Measurements from ENCODE around the gene ZBTB20. TPM values are rescaled to one million over a fixed set of nuclear protein-coding genes. Genes with fewer than 3 reads are reported as not detected.

Gene ZBTB20
- total and polyA plus RNA-seq, 10 of the 15 experiments (the other 5 are each of a cell fraction or from before 2014, with no cell fraction given): 0.20 to 5.5 (median 2.2) TPM

- RAD21 ChIA-PET (ENCODE audit: unreplicated experiment): interaction anchor here (0.7 to 1.5 kb wide), 7 partner anchors 35 to 693 kb away, joined by 3 to 5 read pairs (median 4); no protein-coding TSS in a partner anchor
- in situ Hi-C loops (cut with MboI): loop anchor here (5.0 to 10.0 kb wide), 2 partner anchors 70 to 602 kb away; no protein-coding TSS in a partner anchor
- Histone ChIP-seq H3K27ac (ENCODE audit: control insufficient read depth, insufficient read depth) (no peak overlapping the region), H3K79me2 (ENCODE audit: control insufficient read depth, insufficient read depth, low read length) (no peaks in the 10 kb centered on the region), H2AFZ (ENCODE audit: control insufficient read depth, low read depth, low read length) (no peak overlapping the region), H3K4me3 (no peak overlapping the region), H3K9me3 (replicated peaks; ENCODE audit: control insufficient read depth, insufficient read depth, low read length) (no peaks in the 10 kb centered on the region), H3K4me1 (ENCODE audit: control insufficient read depth, insufficient read depth, low read length) (no peaks in the 10 kb centered on the region), H4K20me1 (ENCODE audit: control insufficient read depth, insufficient read depth) (no peaks in the 10 kb centered on the region), H3K27me3 (replicated peaks in 1 of 2; ENCODE audit: control insufficient read depth in 2 of 2, insufficient read depth in 2 of 2, low read length in 1 of 2) (no peaks in the 10 kb centered on the region), H3K4me2 (ENCODE audit: control insufficient read depth, insufficient read depth) (no peak overlapping the region), H3K36me3 (ENCODE audit: control insufficient read depth in 2 of 2, insufficient read depth in 2 of 2, low read length in 1 of 2) (no peaks in the 10 kb centered on the region), H3K9ac (ENCODE audit: control insufficient read depth, insufficient read depth, low read length) (no peak overlapping the region)
- no peak for TF ChIP-seq YBX1 (IDR thresholded peaks at IDR 0.05)
- TF ChIP-seq ZNF384 (IDR thresholded peaks at IDR 0.05; ENCODE audit: borderline replicate concordance, low read depth, low read length): 0 out of 2 replicates have a peak, but pooled peaks have one; percentile 17
- TF ChIP-seq SMC3 (IDR thresholded peaks at IDR 0.05; ENCODE audit: borderline replicate concordance, low read length): peak; percentile 93
- TF ChIP-seq RAD21 (IDR thresholded peaks at IDR 0.05; ENCODE audit: insufficient read depth, low read depth, low read length): peak; percentile 93
- peak; percentile 78 to 82 (median 78) for TF ChIP-seq CTCF (IDR thresholded peaks at IDR 0.05 in 2 of 3, conservative IDR thresholded peaks at IDR 0.05 in 1 of 3; ENCODE audit: control insufficient read depth in 2 of 3, extremely low read depth in 1 of 3, insufficient read depth in 1 of 3, low read depth in 3 of 3, low read length in 3 of 3)
- no peak for TF ChIP-seq NFYB (IDR thresholded peaks at IDR 0.05; ENCODE audit: insufficient read depth, low read depth, low read length)
- no peak for TF ChIP-seq SP1 (IDR thresholded peaks at IDR 0.05; ENCODE audit: low read depth, low read length)
- TF ChIP-seq RELB (IDR thresholded peaks at IDR 0.05; ENCODE audit: low read depth): no peak
- TF ChIP-seq EGR1 (IDR thresholded peaks at IDR 0.05; ENCODE audit: borderline replicate concordance in 1 of 2, low read depth in 2 of 2, low read length in 2 of 2): no peak
- DNase-seq (ENCODE audit: low read depth, low spot score) (peak; percentile 26), ATAC-seq (peak; percentile 81), FAIRE-seq (peak; percentile 49)
- BruUV-seq (replicated peaks): no TSS peak
- SMC1A ChIA-PET (ENCODE audit: uncharacterized antibody, unreplicated experiment): interaction anchor here (1.0 to 4.8 kb wide), 17 partner anchors 9 to 602 kb away, joined by 3 to 27 read pairs (median 4); no protein-coding TSS in a partner anchor
- CTCF ChIA-PET: interaction anchor here (0.6 to 4.6 kb wide), 34 partner anchors 7 to 693 kb away, joined by 3 to 67 read pairs (median 4); no protein-coding TSS in a partner anchor
- intact Hi-C loops (cut with micrococcal nuclease; ENCODE audit: unreplicated experiment): loop anchor here (1.0 to 10.0 kb wide), 6 partner anchors 77 to 722 kb away; no protein-coding TSS in a partner anchor
- WGBS (ENCODE audit: insufficient coverage, insufficient replicate concordance, low lambda C conversion rate, missing lambda C conversion rate): 10% methylated on average over 4 of the region's 4 CpGs
- POLR2A ChIA-PET: no interaction called here
Measured at GRCh38 chr3:115092220-115092791, 54.8 kb downstream of the ZBTB20 start.
